Peyer's patch (tissue), 4 donors: ENCODE results near the gene ENPP6.

Source experiments
- POLR2A ChIP-seq, 2 donors: fragments of 450-650 bp; IDR thresholded peaks; one replicate each; pipeline ENCODE4 v1.5.1; 2017; ENCODE audit warnings: antibody characterized with exemption in 2 of 2, mild to moderate bottlenecking in 2 of 2, moderate library complexity in 2 of 2
- TF ChIP-seq, protein P1 (sequence below), 6 experiments: fragments of 450-650 bp in 4 of 6; fragments of 200-600 bp in 2 of 6; sonication (generic) in 1 of 6; IDR thresholded peaks; one replicate each; pipeline ENCODE4 v1.5.1; 2017 to 2019; ENCODE audit warnings: antibody characterized with exemption in 6 of 6, mild to moderate bottlenecking in 3 of 6, moderate library complexity in 1 of 6

DNA sequence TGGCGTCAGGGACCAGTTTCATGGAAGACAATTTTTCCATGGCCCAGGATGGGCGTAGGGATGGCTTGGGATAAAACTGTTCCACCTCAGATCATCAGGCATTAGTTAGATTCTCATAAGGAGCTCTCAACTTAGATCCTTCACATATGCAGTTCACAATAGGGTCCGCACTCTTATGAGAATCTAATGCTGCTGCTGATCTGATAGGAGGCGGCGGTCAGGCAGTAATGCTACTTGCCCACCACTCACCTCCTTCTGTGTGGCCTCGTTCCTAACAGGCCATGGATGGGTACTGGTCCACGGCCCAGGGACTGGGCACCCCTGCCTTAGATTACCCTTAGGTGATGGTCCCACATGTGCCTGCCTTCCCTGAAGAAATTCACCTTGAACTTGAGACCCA is 28.8 kb upstream of the ENPP6 start:
- TF ChIP-seq, protein P1, sequence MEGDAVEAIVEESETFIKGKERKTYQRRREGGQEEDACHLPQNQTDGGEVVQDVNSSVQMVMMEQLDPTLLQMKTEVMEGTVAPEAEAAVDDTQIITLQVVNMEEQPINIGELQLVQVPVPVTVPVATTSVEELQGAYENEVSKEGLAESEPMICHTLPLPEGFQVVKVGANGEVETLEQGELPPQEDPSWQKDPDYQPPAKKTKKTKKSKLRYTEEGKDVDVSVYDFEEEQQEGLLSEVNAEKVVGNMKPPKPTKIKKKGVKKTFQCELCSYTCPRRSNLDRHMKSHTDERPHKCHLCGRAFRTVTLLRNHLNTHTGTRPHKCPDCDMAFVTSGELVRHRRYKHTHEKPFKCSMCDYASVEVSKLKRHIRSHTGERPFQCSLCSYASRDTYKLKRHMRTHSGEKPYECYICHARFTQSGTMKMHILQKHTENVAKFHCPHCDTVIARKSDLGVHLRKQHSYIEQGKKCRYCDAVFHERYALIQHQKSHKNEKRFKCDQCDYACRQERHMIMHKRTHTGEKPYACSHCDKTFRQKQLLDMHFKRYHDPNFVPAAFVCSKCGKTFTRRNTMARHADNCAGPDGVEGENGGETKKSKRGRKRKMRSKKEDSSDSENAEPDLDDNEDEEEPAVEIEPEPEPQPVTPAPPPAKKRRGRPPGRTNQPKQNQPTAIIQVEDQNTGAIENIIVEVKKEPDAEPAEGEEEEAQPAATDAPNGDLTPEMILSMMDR (IDR thresholded peaks at IDR 0.05), result no peak
- no peak for TF ChIP-seq POLR2A (IDR thresholded peaks at IDR 0.05)
